GM19043 (cell line): ENCODE results near the gene CYSRT1.

Source experiments
- ATAC-seq: cut with Tn5 transposase; IDR thresholded peaks from one replicate; pipeline ENCODE4 v1.9.1; 2021; ENCODE audit warnings: low read depth; ENCODE audit not compliant: unreplicated experiment

CYSRT1 gene

GRCh38 chr9:137189297-137190295 lies 35.4 kb upstream of the CYSRT1 start:
- ATAC-seq, result no peak

GRCh38 chr9:137190315-137190856 lies 34.6 kb upstream of the CYSRT1 start:
- no peak for ATAC-seq

- no peak for ATAC-seq
Measured at GRCh38 chr9:137191245-137191644, 33.7 kb upstream of the CYSRT1 start.

DNA sequence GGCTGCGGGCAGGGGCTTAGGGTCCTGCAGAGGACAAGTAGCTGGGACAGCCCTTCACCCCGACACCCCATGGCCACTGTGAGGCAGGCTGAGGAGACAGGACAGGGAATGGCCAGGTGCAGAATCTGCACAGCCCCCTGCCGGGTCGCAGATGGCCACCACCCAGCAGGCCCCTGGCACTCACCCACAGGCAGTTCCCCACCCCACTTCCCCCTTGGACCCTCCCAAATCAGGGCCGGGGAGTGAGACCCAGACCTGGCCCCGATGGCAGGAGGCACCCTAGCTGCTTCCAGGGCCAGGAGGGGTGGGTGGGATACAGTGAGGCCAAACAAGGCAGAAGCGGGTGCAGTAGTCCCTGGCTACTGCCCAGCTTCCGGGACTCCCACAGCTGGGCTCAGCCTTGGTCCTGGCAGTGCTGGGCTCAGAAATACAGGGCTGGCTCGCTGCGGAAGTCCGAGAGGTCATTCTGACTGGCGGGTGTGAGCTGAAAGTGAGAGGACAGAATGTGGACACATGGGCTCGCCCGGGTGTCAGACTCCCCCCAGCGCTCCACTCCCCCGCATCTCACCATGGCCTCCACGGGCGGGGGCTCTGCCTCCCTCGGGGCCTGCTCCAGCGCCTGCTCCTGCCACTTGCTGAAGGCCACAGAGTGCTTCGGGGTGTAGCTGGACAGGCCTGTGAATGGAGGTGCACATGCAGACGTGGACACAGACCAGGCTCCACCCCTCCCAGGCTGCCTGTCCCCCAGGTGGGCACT lies 33.1 kb upstream of the CYSRT1 start:
- no peak for ATAC-seq

- ATAC-seq, result no peak
Measured at GRCh38 chr9:137192448-137192780, 32.6 kb upstream of the CYSRT1 start.

DNA sequence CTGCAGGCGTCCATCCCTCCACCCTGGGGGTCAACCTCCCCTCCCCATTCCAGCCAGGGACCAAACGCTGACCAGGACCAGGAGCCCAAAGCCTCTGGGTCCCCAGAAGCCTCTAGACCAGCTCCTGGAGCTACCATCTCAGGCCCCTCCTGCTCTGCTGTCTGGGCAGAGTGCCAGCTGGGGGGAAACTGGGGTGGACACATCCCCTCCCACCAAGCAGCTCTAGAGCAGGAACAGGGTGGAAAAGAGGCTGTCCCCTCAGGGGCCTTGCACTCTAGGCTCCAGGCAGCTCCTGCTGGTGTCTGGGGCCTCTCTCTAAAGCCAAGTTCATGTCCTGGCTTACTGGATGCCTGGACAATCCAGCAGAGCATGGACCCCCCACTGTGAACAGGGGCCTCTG lies 32.1 kb upstream of the CYSRT1 start:
- ATAC-seq, result no peak

DNA sequence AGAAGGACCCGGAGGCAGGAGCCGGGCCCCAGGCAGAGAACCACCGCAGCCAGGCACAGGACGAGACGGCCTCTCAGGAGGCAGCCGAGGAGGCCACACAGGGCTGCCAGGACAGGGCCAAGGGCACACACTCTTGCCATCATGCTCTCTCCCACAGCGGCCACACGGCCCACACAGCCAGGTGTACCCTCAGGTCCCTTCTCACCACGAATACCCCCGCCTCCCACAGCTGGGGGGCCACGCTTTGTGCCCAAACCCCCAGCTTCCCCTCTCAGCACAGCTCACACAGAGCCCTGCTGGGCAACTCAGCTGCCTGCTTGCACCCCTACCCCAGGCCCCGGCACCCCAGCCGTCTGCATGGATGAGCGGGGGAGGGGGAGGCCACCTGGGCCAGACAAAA lies 31.2 kb upstream of the CYSRT1 start:
- no peak for ATAC-seq

DNA sequence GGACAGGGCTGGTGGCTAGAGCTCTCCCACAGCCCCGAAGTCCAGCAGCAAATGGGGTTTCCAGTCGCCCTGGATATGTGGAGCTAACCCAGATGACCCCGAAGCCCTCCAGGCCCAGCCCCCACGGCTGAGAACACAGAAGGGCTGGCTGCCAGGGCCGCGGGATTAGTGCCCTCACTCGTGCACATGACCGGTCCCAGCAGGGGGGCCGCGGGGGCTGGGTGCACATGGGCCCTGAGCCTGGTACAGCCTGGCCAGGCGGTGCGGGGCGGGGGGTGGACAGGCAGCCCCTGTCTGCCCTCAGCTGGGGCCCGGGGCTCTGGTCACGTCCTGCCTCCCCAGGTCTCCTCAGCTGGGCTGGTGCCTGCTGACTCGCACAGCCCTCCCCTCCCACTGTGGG lies 30.6 kb upstream of the CYSRT1 start:
- ATAC-seq, result no peak

- ATAC-seq, result no peak
Measured at GRCh38 chr9:137194909-137195308, 30.1 kb upstream of the CYSRT1 start.

DNA sequence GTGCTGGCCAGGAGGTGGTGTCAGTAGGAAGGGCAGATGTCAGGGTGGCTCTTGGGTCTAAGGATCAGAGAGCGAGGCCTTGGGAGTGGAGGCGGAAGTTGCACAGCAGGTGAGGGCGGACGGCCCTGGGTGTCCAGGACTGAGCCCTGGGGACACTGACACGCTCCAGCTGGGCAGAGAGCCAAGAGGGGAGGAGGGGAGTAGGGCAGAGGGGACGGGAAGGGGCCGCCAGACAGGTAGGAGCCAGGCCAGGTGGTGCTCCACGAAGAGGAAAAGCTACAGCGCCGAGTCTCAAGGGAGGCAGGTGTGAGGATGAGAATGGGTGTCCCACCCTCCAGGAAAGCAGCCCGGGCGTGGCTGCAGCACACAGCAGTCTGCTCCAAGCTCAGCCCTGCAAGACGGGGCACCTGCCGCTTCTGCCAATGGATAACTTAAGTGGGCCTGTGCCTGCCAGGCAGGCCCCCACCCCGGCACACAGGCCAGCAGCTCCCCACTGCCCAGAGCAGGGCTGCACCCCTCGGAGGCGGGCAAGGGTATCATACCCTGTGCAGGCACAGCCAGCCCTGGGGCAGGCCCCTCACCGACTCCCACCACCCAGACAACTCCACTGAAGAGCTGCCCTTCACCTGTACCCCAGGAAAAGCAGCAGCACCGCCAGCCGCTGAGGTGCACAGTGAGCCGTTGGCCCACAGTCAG lies 29.3 kb upstream of the CYSRT1 start:
- ATAC-seq, result no peak

- no peak for ATAC-seq
Measured at GRCh38 chr9:137198051-137198901, 26.7 kb upstream of the CYSRT1 start.

DNA sequence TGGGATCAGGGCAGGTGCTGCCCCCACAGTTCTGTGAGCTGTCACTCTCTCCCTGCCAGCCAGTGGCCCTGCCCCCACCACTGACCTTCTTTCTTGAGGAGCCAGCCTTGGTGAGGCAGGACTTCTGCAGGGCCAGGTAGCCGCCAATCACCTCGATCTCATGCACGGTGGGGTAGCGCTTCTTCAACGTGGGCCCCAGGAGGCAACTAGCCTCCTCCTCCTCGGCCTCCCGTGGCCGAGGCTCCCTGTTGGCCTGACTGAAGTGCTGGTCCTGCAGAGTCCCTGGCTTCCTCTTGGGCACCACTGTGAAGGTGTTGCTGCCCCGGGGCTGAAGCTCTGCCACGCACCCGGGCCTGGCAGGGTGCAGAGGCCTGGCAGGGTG lies 26.1 kb upstream of the CYSRT1 start:
- no peak for ATAC-seq

DNA sequence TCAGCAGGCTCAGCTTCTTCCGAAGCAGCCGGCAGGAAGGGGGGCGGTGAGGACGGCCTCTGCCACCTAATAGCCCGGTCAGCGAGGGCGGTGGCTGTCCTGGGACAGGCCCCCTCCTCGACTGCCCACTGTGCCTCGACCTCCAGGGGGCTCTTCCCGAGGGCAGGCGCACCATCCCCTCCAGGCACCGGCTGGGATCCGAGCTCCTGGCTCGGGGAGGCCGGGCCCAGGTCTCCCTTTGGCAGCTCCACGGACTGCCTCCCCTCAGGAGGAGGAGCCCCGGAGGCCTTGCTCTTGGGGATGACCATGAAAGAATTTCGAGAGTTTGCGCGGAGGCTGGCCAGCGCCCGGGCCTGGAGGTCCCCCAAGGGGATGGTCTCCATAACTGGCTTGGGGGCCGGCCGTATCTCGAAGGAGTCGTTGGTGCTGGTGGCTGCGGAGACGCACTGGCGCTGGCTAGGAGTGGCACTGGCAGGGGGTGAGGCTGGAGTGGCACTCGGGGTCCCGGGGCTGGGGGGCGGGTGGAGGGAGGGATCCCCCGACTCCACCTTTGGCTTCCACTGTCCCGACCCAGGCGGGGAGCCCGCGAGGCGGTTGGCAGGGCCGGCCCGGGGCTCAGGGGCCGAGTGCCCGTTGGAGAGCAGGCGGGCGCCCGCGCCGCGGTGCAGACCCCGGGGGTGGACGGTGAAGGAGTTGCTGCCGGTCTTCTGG lies 25.4 kb upstream of the CYSRT1 start:
- ATAC-seq, result no peak

DNA sequence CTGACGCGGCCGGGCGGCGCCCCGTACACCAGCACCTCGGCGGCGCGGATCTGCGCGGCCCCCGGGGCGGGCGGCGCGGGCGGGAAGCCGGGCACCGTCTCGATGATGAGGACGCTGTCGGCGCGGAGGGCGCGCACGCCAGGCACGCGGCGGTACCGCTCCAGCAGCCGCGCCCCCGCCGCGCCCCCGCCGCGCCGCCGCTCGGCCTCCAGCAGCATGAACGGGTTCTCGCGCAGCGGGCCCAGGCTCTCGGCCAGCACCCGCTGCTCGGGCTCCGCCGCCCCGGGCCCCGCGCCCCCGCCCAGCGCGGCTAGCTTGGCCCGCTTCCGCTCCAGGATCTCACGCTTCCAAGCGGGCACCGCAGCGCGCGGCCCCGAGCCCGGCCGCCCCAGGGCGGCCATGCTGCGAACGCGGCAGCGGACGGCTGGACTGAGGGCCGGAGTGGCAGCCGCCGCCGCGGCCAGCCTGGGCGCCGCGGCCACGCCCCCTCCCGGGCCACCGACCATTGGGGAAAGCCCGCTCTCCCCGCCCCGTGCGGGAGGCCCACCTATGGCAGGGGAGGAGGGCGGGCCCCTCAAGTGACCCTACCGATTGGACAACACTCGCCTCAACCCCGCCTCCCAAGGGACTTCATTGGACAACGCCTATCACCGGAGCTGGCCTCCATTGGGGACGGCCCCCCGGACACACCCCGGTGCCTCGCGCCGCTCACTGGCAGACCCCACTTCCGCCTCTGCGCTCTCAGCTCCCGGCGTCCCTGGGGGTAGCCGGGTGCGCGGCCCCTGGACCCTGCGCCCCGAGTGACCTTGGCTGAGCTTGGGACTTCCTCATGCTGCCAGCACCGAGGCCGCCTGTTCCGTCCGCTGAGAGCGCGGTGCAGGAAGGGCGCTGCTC lies 24.4 kb upstream of the CYSRT1 start, which contains the start of gene TPRN:
Gene TPRN, minus strand, starts transcription at position 431 of the 894 bp plus-strand sequence. Its CDS starts 30 bp downstream, at position 401.
- peak; percentile 88 for ATAC-seq

DNA sequence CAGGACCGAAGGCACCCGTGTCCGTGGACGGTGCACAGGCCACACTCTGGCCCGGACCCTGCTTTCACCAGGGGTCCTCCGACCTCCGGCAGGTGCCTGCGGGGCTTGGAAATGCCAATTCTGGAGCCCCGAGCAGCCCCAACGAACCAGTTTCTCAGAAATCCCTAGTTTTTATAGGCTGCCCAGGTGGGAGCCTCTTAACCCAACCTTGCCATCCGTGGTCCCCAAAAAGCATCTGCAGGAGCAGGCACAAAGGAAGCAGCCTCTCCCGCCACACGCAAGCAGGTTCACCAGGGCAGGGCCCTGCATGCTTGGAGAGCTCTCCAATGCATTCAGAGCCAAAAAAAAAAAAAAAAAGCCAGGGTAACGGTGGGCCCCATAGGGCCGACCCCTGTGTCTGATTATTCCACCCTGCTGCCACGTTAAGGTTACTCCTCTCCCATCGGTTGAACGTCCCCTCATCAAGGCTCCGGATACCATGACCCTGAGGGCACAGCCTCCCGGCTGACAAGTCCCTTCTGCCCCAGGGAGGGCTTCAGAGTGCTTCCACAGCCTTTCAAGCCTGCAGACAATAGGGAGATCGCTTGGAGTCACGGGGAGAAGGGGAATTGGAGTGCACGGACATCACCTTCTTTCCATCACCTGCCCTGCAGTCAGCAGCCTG lies 23.6 kb upstream of the CYSRT1 start:
- ATAC-seq, result no peak

DNA sequence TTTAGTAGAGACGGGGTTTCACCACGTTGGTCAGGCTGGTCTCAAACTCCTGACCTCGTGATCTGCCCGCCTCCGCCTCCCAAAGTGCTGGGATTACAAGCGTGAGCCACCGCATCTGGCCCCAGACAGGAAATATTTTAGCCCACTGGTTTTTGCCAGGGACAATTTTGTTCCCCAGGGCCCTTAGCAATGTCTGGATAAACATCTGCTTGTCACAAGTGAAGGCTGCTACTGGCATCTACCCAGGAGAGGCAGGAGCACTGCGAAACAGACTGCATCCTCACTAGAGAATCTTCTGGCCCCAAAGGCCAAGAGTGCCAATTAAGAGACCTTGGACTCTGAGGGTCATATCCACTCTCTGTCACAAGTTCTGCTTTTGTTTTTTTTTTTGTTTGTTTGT lies 22.0 kb upstream of the CYSRT1 start:
- no peak for ATAC-seq

DNA sequence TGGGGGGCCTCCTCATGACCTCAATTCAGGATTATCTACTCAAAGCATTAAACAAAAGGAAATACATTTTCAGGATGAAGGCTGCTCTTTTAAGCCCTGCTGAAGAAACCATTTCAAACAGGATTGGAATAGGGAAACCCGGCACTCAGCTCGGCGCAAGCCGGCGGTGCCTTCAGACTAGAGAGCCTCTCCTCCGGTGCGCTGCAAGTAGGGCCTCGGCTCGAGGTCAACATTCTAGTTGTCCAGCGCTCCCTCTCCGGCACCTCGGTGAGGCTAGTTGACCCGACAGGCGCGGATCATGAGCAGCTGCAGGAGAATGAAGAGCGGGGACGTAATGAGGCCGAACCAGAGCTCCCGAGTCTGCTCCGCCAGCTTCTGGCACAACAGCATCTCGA lies 20.2 kb upstream of the CYSRT1 start:
- ATAC-seq, result no peak
